ENCODE measurements around the gene NKX2-3. TPM values are rescaled to one million over a fixed set of nuclear protein-coding genes. Genes with fewer than 3 reads are reported as not detected.

NKX2-3 gene
- total RNA-seq, 1 donor from 2014 or later = 0.82 TPM

- peaks cover 43% of the 10 kb centered on the region for H3K27me3 Mint-ChIP-seq (ENCODE audit: unreplicated experiment)
- no peaks in the 10 kb centered on the region for H3K9me3 Mint-ChIP-seq (ENCODE audit: unreplicated experiment)
- no peak overlapping the region for H3K27ac Mint-ChIP-seq (ENCODE audit: unreplicated experiment)
- peak overlapping the region; percentile 62 for H3K4me3 Mint-ChIP-seq (ENCODE audit: unreplicated experiment)
- DNase-seq (ENCODE audit: low spot score) = no peak
- TF ChIP-seq CTCF (IDR thresholded peaks at IDR 0.05; ENCODE audit: unreplicated experiment) = no peak
- H3K36me3 Mint-ChIP-seq (ENCODE audit: low read depth, unreplicated experiment) = peaks cover 5% of the 10 kb centered on the region
- peaks cover 25% of the 10 kb centered on the region for H3K4me1 Mint-ChIP-seq (ENCODE audit: unreplicated experiment)
Measured at GRCh38 chr10:99537086-99537988, 4.6 kb downstream of the NKX2-3 start.

- H3K9me3 Mint-ChIP-seq (ENCODE audit: unreplicated experiment) = no peaks in the 10 kb centered on the region
- peaks cover 22% of the 10 kb centered on the region for H3K4me1 Mint-ChIP-seq (ENCODE audit: unreplicated experiment)
- H3K4me3 Mint-ChIP-seq (ENCODE audit: unreplicated experiment) = peak overlapping the region; percentile 59
- H3K27me3 Mint-ChIP-seq (ENCODE audit: unreplicated experiment) = peaks cover 44% of the 10 kb centered on the region
- H3K36me3 Mint-ChIP-seq (ENCODE audit: low read depth, unreplicated experiment) = peaks cover 5% of the 10 kb centered on the region
- no peak overlapping the region for H3K27ac Mint-ChIP-seq (ENCODE audit: unreplicated experiment)
- DNase-seq (ENCODE audit: low spot score) = no peak
- no peak for TF ChIP-seq CTCF (IDR thresholded peaks at IDR 0.05; ENCODE audit: unreplicated experiment)
Measured at GRCh38 chr10:99537989-99538917, 5.5 kb downstream of the NKX2-3 start.

GRCh38 chr10:99539120-99539519 is 6.4 kb downstream of the NKX2-3 start:
- Mint-ChIP-seq H3K9me3 (ENCODE audit: unreplicated experiment) (no peaks in the 10 kb centered on the region), H3K4me3 (ENCODE audit: unreplicated experiment) (no peak overlapping the region), H3K27ac (ENCODE audit: unreplicated experiment) (no peak overlapping the region), H3K4me1 (ENCODE audit: unreplicated experiment) (peaks cover 16% of the 10 kb centered on the region), H3K36me3 (ENCODE audit: low read depth, unreplicated experiment) (peaks cover 5% of the 10 kb centered on the region), H3K27me3 (ENCODE audit: unreplicated experiment) (peaks cover 42% of the 10 kb centered on the region)
- no peak for DNase-seq (ENCODE audit: low spot score)
- no peak for TF ChIP-seq CTCF (IDR thresholded peaks at IDR 0.05; ENCODE audit: unreplicated experiment)

GRCh38 chr10:99539820-99540219 is 7.1 kb downstream of the NKX2-3 start:
- DNase-seq (ENCODE audit: low spot score) = no peak
- no peak for TF ChIP-seq CTCF (IDR thresholded peaks at IDR 0.05; ENCODE audit: unreplicated experiment)
- Mint-ChIP-seq H3K27me3 (ENCODE audit: unreplicated experiment) (peaks cover 37% of the 10 kb centered on the region), H3K9me3 (ENCODE audit: unreplicated experiment) (no peaks in the 10 kb centered on the region), H3K36me3 (ENCODE audit: low read depth, unreplicated experiment) (peaks cover 5% of the 10 kb centered on the region), H3K4me1 (ENCODE audit: unreplicated experiment) (peaks cover 9% of the 10 kb centered on the region), H3K4me3 (ENCODE audit: unreplicated experiment) (no peak overlapping the region), H3K27ac (ENCODE audit: unreplicated experiment) (no peak overlapping the region)
